Stimulated activated CD4-positive, alpha-beta T cell treated with anti-CD3 and anti-CD28 coated beads, Interleukin-12 subunit alpha, Interleukin-12 subunit beta, amount 100 ng/mL, for 24 hours (primary cell): Measurements from ENCODE around the gene OPN1LW.
"Not testable (repeated sequence)": the region's sequence is repeated elsewhere in the genome, so short reads cannot be mapped to it uniquely, and the experiment has no call there.

Experiments used
- DNase-seq, 2 experiments: peaks; one replicate each; pipeline ENCODE4 v3.0.0-alpha.2; 2020; ENCODE audit warnings: low read depth in 2 of 2

Gene OPN1LW

GRCh38 chrX:154144010-154144409, at the start of gene OPN1LW:
Gene OPN1LW, plus strand, starts transcription at chrX:154144243. Its CDS starts 41 bp downstream, at chrX:154144284.
- not testable (repeated sequence) for DNase-seq

GRCh38 chrX:154094833-154095232, 49.2 kb upstream of the OPN1LW start:
- DNase-seq = no peak

GRCh38 chrX:154096140-154097002, 47.7 kb upstream of the OPN1LW start:
- DNase-seq = no peak

GRCh38 chrX:154097003-154097588, 46.9 kb upstream of the OPN1LW start:
- DNase-seq = peak; percentile 25 to 34

GRCh38 chrX:154097589-154098541, 46.2 kb upstream of the OPN1LW start, which contains the start of gene MECP2:
Gene MECP2, minus strand, starts transcription at chrX:154097717.
- peak; percentile 70 to 84 for DNase-seq

GRCh38 chrX:154098551-154098950, 45.5 kb upstream of the OPN1LW start:
- no peak for DNase-seq

- no peak for DNase-seq
Measured at GRCh38 chrX:154113729-154114128, 30.3 kb upstream of the OPN1LW start.

- DNase-seq = no peak
Measured at GRCh38 chrX:154114652-154115051, 29.4 kb upstream of the OPN1LW start.

- no peak for DNase-seq
Measured at GRCh38 chrX:154115071-154115470, 29.0 kb upstream of the OPN1LW start.

GRCh38 chrX:154115750-154116149, 28.3 kb upstream of the OPN1LW start:
- no peak for DNase-seq

- no peak for DNase-seq
Measured at GRCh38 chrX:154116426-154117211, 27.4 kb upstream of the OPN1LW start.

GRCh38 chrX:154117566-154117965, 26.5 kb upstream of the OPN1LW start:
- DNase-seq = no peak

GRCh38 chrX:154120567-154120966, 23.5 kb upstream of the OPN1LW start:
- DNase-seq = no peak

GRCh38 chrX:154121207-154121606, 22.8 kb upstream of the OPN1LW start:
- DNase-seq = no peak

- DNase-seq = no peak
Measured at GRCh38 chrX:154121961-154122360, 22.1 kb upstream of the OPN1LW start.

GRCh38 chrX:154123241-154124219, 20.5 kb upstream of the OPN1LW start:
- DNase-seq = no peak

- no peak for DNase-seq
Measured at GRCh38 chrX:154125391-154126040, 18.5 kb upstream of the OPN1LW start.

- no peak for DNase-seq
Measured at GRCh38 chrX:154126101-154126500, 17.9 kb upstream of the OPN1LW start.

- no peak for DNase-seq
Measured at GRCh38 chrX:154131955-154132354, 12.1 kb upstream of the OPN1LW start.
